ENCODE measurements around the gene KIAA0825. TPM values are rescaled to one million over a fixed set of nuclear protein-coding genes. Genes with fewer than 3 reads are reported as not detected.

The KIAA0825 gene
- total RNA-seq, 1 donor from 2014 or later, result 2.2 TPM

DNA sequence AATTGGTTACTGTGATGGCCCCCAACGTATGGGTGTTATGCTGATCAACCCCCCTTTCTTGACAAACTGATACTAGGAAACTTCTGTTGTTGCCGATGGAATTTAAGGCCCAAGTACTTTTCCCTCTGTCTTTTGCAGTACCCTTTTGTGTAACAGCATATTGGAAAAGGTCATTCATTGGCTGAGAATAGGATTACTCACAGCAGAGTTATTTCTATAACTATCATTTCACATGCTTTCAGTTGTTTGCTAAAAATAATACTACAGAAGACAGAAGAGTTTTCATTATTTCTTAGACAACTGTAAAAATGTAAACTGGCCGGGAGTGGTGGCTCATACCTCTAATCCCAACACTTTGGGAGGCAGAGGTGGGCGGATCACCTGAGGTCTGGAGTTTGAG is 329.5 kb downstream of the KIAA0825 start:
- H3K27ac ChIP-seq (replicated peaks), result no peak overlapping the region
- no peaks in the 10 kb centered on the region for H3K4me1 ChIP-seq
- no peaks in the 10 kb centered on the region for H3K36me3 ChIP-seq
- no peak for DNase-seq
- peaks cover 34% of the 10 kb centered on the region for H3K9me3 ChIP-seq (replicated peaks)
- TF ChIP-seq, protein P1, sequence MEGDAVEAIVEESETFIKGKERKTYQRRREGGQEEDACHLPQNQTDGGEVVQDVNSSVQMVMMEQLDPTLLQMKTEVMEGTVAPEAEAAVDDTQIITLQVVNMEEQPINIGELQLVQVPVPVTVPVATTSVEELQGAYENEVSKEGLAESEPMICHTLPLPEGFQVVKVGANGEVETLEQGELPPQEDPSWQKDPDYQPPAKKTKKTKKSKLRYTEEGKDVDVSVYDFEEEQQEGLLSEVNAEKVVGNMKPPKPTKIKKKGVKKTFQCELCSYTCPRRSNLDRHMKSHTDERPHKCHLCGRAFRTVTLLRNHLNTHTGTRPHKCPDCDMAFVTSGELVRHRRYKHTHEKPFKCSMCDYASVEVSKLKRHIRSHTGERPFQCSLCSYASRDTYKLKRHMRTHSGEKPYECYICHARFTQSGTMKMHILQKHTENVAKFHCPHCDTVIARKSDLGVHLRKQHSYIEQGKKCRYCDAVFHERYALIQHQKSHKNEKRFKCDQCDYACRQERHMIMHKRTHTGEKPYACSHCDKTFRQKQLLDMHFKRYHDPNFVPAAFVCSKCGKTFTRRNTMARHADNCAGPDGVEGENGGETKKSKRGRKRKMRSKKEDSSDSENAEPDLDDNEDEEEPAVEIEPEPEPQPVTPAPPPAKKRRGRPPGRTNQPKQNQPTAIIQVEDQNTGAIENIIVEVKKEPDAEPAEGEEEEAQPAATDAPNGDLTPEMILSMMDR (IDR thresholded peaks at IDR 0.05; ENCODE audit: borderline replicate concordance), result no peak
- intact Hi-C loops (cut with micrococcal nuclease), result no loop called here
- no peak overlapping the region for H3K4me3 ChIP-seq
- H3K27me3 ChIP-seq (ENCODE audit: low read depth), result no peaks in the 10 kb centered on the region

DNA sequence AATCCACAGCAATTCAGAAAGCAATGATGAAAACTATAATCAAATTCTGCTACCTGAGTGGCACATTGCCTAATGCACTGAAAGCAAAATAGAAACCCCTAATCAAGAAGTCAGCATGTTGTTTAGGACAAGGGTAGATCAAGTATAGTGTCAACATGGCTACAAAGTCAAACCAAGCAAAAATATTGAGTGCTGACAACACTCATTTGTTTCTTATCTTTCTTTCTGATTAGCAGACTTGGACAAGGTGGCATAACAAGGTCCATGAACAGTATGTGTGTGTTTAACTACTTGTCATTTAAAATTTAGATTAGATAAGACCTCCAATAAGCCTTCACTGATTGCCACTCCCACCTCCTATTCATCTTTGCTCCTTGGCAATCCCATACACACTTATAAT is 332.4 kb downstream of the KIAA0825 start:
- intact Hi-C loops (cut with micrococcal nuclease), result no loop called here
- no peaks in the 10 kb centered on the region for H3K36me3 ChIP-seq
- peaks cover 5% of the 10 kb centered on the region for H3K9me3 ChIP-seq (replicated peaks)
- no peaks in the 10 kb centered on the region for H3K4me1 ChIP-seq
- H3K27me3 ChIP-seq (ENCODE audit: low read depth), result no peaks in the 10 kb centered on the region
- H3K27ac ChIP-seq (replicated peaks), result no peak overlapping the region
- DNase-seq, result no peak
- TF ChIP-seq, protein P1 (IDR thresholded peaks at IDR 0.05; ENCODE audit: borderline replicate concordance), result no peak
- no peak overlapping the region for H3K4me3 ChIP-seq

DNA sequence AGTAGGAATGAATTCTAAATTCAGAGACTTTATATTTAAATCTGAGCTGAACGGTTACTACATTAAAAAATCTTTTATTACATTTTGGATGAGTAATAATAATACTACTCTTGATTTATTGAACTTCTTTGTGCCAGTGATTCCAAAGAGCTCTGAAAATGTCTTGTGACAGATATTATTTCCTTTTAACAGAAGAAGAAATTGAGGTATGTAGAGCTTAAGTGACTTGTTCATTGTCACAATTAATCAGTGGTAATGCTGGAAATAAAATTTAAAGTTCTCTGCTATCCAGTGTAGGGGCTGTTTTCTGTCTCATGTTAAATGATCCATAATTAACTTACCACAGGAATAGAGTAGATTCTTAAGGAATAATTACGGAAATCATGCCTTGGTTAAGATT is 335.3 kb downstream of the KIAA0825 start:
- DNase-seq, result no peak
- Histone ChIP-seq H3K4me1 (no peaks in the 10 kb centered on the region), H3K36me3 (no peaks in the 10 kb centered on the region), H3K9me3 (replicated peaks) (no peaks in the 10 kb centered on the region), H3K4me3 (no peak overlapping the region), H3K27ac (replicated peaks) (no peak overlapping the region), H3K27me3 (ENCODE audit: low read depth) (no peaks in the 10 kb centered on the region)
- TF ChIP-seq, protein P1 (IDR thresholded peaks at IDR 0.05; ENCODE audit: borderline replicate concordance), result no peak
- intact Hi-C loops (cut with micrococcal nuclease), result no loop called here

DNA sequence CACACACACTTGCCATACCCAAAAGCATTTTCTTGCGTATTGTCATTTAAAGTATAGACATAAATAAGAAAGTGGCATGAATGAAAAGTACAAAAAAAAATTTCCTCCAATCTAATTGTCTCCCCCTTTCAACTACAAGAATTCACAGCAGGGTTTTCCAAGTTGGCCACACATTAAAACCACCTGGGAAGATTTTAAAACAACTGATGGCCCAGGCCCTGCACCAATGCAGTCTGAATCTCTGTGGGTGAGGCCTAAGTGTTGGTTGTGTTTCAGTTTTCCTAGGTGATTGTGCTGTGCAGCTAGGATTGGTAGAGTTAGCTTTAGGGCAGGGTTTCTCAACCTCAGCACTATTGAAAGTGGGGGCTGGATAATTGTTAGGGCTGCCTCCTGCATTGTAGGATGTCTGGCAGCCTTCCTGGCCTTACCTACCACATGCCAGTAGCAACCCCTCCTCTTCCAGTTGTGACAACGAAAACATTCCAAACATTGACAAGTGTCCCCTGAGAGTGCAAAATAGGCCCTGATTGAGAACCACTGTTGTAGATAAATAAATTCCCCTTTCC is 337.1 kb downstream of the KIAA0825 start:
- intact Hi-C loops (cut with micrococcal nuclease), result no loop called here
- Histone ChIP-seq H3K4me1 (no peaks in the 10 kb centered on the region), H3K27me3 (ENCODE audit: low read depth) (no peaks in the 10 kb centered on the region), H3K4me3 (no peak overlapping the region), H3K27ac (replicated peaks) (no peak overlapping the region), H3K36me3 (no peaks in the 10 kb centered on the region), H3K9me3 (replicated peaks) (no peaks in the 10 kb centered on the region)
- TF ChIP-seq, protein P1 (IDR thresholded peaks at IDR 0.05; ENCODE audit: borderline replicate concordance), result no peak
- no peak for DNase-seq

DNA sequence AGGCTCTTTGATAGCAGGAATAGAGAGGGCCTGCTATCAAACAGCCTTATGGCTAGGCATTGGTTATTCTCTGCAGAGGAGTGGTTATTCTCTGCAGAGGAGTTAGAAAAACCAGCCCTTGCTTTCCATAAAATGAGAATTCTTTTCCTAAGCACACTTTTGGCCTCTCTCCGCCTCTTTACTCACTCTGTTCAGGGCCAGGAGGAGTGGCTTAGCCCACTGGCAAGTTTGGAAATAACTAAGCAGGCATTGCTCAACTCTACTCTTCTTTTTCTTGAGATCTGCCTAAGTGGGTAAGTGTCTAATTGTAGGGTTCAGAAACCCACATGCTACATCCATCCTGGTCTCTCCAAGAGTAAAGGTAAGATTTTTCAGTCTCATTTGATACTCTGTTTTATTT is 341.7 kb downstream of the KIAA0825 start:
- Histone ChIP-seq H3K9me3 (replicated peaks) (no peaks in the 10 kb centered on the region), H3K27me3 (ENCODE audit: low read depth) (no peaks in the 10 kb centered on the region), H3K27ac (replicated peaks) (no peak overlapping the region), H3K4me1 (no peaks in the 10 kb centered on the region), H3K4me3 (no peak overlapping the region), H3K36me3 (no peaks in the 10 kb centered on the region)
- TF ChIP-seq, protein P1 (IDR thresholded peaks at IDR 0.05; ENCODE audit: borderline replicate concordance), result no peak
- intact Hi-C loops (cut with micrococcal nuclease), result no loop called here
- DNase-seq, result no peak
